IPS-11a (cell line): ENCODE results near the gene ANK3.

ENCODE experiments used
- H3K4me3 ChIP-seq: one replicate; pipeline ENCODE4 v1.5.1; 2013; ENCODE audit warnings: low read depth, low read length, control low read depth

The ANK3 gene

GRCh38 chr10:60237977-60238758 is 151.5 kb downstream of the ANK3 start:
- H3K4me3 ChIP-seq = no peak overlapping the region

DNA sequence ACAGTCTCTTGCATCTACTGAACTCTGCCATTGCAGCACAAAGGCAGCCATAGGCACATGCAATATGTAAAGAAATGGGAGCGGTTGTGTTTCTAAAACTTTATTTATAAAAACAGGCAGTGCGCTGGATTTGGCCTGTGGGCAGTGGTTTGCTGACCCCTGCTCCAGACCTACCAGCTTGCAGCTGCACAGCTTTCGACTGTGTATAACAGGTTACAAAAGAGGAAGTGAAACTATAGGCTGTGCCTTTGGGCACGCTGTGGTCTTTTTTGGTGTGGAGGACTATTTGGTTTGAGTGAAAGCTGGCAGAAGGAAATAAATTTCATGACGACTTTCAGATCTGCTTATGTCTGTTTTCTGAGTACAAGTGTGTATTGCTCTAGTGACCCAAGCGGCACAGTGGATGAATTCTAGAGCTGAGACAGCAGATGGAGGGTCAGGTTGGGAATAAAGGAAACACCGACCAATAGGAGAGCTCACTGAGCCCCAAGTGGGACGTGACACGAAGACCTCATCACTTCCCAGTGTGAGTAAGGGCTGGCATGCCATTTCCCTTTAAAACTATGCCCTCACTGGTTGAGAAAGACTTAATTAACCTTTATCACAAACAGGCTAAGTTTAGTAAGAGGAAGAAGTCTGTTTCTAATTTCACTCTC is 152.7 kb downstream of the ANK3 start:
- H3K4me3 ChIP-seq = no peak overlapping the region

DNA sequence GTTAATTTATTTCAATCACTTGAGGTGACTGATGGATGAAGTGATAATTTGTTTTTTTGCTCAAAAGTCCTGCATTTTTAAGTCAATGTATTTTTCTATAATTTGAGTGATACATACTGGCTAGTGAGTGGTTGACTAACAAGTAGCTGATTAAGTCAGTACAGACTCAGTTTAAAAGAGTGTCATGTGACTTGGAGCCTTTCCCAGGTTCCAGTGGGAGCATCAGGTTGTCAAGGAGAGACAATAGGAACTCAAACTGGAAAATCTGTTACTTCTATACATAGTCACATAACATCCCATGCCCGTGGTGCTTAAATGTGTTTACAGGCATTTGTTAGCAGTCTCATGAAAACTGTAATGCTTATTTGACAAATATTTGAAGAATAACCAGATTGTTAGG is 154.7 kb downstream of the ANK3 start:
- H3K4me3 ChIP-seq = no peak overlapping the region

GRCh38 chr10:60234551-60234950 is 155.1 kb downstream of the ANK3 start:
- H3K4me3 ChIP-seq = no peak overlapping the region

DNA sequence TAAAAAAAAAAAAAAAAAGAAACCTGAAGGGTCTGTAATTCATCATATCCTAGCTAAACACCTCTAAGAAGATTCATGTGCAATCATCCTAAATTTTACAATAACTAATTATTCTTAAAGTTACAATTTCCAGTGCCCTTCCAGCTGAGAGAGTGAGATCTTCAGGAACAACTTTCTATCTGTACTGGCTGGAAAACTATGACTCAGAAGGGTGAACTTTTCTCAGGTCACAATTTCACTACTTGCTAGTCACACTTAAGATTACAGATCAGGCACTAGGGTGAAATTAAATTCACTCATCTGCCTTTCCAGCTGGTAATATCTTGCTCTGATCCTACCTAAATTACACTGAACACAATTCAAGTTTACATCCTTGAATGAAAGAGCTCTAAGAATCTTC is 158.8 kb downstream of the ANK3 start:
- H3K4me3 ChIP-seq = no peak overlapping the region

DNA sequence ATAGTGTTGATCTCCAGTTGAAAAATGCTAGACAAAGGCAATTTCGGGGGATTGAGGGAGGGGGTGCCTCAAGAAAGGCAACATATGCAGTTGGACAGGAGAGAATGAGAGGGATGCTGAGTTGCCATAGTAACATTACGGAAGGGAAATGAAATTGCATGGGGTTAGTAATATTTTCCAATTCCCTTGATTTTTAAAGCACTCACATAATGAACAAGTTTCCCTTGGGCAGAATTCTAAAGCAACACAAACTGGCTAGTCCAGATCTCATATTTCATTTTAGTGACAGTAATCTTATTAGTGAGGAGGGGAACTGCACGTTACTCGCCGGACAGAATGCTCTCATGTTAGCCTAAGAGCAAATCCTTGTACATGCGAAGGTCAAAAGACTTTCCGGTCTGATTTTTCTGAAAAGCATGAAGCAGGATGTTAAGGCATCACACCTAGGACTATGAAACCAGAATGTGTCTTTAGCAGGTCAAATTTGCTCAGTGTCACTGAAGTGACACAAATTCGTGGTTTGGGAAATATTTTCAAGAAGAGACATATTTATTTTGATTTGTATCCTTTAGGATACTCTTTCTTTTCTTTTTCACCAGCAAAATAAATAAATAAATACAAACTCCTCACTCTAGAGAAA is 165.5 kb downstream of the ANK3 start:
- H3K4me3 ChIP-seq = no peak overlapping the region

- no peak overlapping the region for H3K4me3 ChIP-seq
These were observed 167.6 kb downstream of the ANK3 start for GRCh38 chr10:60222047-60222446.

DNA sequence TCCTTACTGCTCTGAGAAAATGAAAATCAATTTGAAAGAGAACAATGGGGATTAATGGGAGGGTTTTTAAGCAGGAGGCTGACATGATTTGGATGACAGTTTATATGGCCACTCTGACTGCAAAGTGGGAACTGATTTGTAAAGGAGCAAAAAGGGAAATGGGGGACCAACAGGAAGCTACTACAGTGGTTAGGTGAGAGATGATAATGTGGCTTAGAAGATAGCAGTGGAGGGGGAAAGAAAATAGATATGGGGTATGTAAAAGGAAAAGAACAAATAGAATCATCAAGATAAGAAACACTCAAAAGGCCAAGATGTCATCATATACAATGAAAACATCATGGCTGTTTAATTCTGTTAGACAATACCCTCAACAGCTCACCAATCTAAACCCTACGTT is 177.5 kb downstream of the ANK3 start:
- no peak overlapping the region for H3K4me3 ChIP-seq

- H3K4me3 ChIP-seq = no peak overlapping the region
These were observed 179.7 kb downstream of the ANK3 start for GRCh38 chr10:60209874-60210570.

- no peak overlapping the region for H3K4me3 ChIP-seq
These were observed 180.9 kb downstream of the ANK3 start for GRCh38 chr10:60208676-60209269.

DNA sequence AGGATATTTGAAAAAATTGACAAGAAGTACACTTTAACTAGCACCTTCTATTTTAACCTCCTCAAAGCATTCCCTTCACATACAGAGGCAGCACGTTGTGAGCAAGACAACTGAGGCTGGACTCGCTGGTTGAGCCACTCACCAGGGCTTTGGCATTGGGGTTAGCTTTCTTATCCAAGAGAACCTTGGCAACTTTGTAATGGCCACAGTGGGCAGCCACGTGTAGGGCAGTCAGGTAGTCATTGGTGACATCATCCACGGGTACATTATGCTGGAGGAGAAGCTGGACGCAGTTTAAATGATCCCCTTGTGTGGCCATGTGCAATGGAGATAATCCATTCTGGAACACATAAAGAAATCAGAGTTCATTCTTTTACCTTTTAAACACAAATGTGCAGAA is 181.8 kb downstream of the ANK3 start:
- no peak overlapping the region for H3K4me3 ChIP-seq

DNA sequence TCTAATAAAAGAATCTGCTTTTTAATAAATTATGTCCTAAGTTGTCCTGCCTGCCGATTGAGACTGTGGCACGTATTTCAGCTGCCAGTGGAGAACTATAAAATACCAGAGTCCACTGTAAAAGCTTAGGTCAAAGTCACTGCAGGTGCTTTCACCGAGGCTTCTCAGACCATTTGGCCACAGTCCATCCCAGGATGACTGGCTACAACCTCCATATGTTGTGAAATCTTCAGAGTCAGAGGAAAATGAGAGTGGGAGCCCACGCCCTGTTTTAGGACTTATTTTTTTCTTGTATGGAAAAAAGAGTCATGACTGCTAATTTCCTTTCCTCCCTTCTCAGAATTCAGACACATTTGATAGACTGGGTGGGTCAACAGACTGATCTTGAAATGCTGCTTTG is 182.9 kb downstream of the ANK3 start:
- no peak overlapping the region for H3K4me3 ChIP-seq

- no peak overlapping the region for H3K4me3 ChIP-seq
These were observed 183.9 kb downstream of the ANK3 start for GRCh38 chr10:60205741-60206140.

DNA sequence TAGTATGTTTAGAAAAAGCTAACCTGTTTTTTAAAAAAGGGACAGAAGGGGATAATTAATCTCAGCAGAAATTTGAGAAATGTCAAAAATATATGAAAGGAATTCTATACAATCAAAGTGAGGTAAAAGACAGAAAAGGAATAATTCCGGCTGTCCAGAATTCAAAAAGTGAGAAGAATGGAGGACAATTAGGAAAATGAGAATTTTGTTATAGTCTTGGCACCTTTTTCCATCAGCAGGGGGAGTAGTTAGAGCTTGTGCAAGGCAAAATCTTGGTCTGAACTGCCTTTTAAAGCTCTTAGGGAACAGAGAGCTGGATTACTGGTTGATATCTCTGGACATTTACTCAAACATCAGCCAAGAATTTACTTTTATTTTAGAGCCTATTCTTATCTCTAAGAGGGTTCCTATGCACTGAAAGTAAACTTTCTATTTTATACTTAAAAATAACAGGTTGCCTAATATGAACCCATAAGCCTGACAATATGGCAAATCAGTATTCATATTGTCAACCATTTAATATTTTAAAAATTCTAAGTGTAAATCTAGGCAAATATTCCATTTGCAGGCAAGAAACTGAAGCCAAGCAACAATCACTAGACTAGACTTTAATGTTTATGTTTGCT is 185.6 kb downstream of the ANK3 start:
- no peak overlapping the region for H3K4me3 ChIP-seq

DNA sequence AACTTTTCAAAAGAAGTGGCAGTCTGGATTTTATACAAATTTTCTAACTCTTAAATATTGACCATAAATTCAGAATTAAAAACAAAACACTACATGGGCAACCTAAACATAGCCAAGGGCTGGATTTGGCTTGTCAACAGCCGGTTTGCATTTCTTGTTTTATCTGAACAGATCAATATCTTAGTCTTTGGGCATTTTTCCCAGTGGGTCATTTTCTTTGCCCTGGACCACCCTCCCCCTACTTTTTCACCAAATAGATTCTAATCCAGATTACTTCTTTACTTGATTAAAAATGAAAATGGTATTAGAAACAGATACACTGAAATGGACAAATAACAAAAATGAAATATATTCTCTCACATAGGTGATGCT is 189.0 kb downstream of the ANK3 start:
- H3K4me3 ChIP-seq = no peak overlapping the region

GRCh38 chr10:60200012-60200681 is 189.5 kb downstream of the ANK3 start:
- no peak overlapping the region for H3K4me3 ChIP-seq

GRCh38 chr10:60197206-60197605 is 192.5 kb downstream of the ANK3 start:
- H3K4me3 ChIP-seq = no peak overlapping the region

DNA sequence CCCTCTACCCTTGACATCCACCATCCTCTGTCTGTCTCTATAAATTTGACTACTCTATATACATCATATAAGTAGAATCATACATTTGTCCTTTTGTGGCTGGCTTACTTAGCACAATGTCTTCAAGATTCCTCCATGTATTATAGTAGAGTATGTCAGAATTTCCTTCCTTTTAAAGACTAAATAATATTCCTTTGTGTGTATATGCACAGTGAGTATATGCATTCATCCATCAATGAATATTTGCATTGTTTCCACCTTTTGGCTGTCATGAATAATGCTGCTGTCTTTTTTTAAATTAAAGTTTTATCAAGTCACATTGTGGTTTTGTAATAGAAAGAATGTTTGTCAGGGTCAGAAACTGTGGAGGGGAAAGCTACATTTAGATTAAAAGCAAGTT is 195.3 kb downstream of the ANK3 start:
- no peak overlapping the region for H3K4me3 ChIP-seq

- no peak overlapping the region for H3K4me3 ChIP-seq
These were observed 196.7 kb downstream of the ANK3 start for GRCh38 chr10:60192946-60193345.

- H3K4me3 ChIP-seq = no peak overlapping the region
These were observed 199.7 kb downstream of the ANK3 start for GRCh38 chr10:60189861-60190475.
